ENCODE data around the gene AR.
"Not testable (repeated sequence)": the region's sequence is repeated elsewhere in the genome, so short reads cannot be mapped to it uniquely, and the experiment has no call there.

AR gene

DNA sequence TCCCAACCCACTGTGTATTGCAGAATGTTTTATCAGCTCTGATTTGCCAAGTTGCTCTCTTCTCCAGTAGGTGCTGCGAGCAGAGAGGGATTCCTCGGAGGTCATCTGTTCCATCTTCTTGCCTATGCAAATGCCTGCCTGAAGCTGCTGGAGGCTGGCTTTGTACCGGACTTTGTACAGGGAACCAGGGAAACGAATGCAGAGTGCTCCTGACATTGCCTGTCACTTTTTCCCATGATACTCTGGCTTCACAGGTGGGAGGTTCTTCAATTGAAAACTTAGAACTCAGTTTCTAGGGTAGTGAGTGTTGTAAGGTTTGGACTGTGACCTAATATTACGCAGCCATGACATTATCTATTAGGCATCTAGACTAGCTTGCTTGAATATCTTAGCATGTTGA, 24.9 kb downstream of the AR start:
- DNase-seq (ENCODE audit: low spot score) = no peak

DNA sequence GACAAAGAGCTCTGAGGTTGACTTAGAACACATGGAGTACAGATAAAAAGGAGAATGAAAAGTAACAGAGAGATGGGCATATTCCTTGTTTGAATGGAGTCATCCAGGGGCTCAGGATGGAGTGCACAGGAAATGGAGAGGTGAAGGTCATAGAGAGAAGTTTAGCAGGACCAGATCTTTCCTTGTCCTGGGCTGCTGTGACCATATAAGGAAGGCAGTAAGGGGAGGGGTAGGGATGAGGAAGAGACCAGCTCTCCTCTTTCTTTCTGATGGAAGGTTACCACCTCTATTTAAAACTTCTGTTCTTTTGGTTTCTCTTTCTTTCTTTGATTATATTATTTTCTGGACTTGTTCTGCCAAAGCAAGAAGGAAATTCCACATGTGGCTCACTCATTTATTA, 27.0 kb downstream of the AR start:
- DNase-seq (ENCODE audit: low spot score) = no peak

DNA sequence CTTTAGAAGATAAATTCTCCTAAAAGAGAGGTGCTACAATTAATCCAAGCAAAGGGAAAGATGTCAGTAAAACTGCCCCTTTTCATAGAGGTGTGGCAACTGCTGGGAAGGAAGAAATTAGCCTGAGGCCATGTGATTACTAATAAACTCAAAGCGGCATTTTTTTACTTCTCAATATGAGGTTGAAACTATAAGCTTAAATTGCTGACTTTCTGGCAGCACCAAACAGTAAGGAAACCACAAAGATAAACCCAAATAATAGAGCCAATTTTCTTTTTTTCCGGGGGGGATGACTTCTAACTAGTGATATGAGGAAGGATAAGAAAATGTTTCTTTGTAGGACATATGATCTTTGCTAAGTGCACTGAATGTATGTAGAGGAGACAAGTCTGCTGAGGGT, 30.9 kb downstream of the AR start:
- DNase-seq (ENCODE audit: low spot score) = no peak

DNA sequence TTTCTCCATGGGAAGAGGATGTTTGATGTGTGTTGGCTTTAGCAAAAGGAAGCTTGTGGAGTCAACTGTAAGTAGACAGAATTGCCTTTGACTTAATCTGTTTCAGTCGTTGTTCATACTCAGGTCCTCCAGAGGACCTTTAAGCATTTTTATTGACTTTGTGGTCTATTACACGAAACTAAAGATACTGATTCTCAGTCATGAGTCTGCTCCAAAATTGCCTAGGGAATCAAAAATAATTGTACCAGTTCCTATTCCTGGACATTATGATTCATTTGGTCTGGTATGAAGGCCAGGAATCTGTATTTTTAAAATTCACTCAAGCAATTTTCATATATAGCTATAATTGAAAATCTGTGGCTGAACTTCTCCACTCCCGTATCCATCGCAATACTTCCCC, 38.6 kb downstream of the AR start:
- no peak for DNase-seq (ENCODE audit: low spot score)

DNA sequence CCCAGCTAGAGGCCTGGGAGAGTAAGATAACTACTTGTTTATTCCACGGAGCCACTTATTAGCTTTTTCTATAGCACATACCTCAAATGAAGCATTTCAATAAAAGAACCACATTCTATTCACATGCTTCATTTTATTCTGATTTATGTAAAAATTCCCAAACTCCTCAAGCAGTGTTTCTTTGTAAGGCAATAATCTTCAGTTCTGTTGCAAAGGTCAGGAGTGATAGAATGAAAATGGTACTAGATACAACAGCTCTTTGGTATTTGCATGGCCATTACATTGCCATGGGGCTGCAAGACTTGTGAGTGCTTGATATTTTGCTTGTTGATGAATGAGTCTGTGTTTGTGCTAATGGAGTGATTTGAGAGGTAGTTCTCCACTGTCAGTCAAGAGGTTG, 39.4 kb downstream of the AR start:
- DNase-seq (ENCODE audit: low spot score) = no peak

DNA sequence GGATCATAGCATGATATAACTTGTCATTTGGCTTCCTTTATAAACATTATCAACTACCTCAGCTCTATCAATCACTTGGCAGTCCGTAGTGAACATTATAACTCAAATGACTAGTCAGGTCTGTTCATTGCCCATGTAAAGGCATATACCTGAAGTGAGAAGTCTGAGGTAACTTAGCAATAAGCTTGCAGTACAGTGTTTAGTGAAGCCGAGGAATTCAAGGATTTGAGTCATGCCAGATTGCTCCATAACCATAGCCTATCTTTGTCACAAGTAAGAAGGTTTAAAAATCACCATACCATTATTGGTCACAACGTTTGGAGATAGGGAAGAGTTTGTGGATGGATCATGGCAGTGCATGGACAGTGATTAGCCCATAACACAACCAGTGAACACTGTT, 41.6 kb downstream of the AR start:
- DNase-seq (ENCODE audit: low spot score) = no peak

DNA sequence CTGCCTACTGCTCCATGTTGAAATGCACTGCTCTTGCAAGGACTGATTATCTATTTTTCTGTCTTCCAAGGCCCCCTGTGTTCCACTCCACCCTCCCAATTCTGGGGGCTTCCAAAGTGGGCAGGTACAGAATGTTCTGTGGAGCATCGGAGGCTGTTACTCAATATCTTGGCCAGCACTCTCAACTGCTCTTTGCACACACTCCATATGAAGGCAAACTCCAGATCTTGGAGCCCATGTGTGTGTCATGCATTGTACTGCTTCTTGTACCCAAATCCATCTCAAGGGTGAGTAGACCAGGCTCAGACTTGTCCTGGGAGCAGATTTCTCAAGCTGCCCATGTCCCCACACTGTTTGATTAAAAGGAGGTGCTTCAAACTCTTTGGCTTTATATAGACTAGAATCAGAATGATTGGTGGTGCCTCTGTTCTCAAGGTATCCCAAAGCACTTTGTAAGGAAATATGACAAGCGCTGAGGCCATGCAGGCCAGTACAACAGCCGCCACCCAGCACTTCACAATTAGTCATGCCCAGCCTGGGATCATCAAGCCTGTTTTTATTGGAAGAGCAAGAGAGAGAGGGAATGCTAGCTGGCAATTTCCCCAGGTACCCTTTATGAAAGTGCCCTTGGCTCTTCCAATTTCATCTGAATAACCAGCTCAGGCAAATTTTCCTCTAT, 44.3 kb downstream of the AR start:
- DNase-seq (ENCODE audit: low spot score) = no peak

DNA sequence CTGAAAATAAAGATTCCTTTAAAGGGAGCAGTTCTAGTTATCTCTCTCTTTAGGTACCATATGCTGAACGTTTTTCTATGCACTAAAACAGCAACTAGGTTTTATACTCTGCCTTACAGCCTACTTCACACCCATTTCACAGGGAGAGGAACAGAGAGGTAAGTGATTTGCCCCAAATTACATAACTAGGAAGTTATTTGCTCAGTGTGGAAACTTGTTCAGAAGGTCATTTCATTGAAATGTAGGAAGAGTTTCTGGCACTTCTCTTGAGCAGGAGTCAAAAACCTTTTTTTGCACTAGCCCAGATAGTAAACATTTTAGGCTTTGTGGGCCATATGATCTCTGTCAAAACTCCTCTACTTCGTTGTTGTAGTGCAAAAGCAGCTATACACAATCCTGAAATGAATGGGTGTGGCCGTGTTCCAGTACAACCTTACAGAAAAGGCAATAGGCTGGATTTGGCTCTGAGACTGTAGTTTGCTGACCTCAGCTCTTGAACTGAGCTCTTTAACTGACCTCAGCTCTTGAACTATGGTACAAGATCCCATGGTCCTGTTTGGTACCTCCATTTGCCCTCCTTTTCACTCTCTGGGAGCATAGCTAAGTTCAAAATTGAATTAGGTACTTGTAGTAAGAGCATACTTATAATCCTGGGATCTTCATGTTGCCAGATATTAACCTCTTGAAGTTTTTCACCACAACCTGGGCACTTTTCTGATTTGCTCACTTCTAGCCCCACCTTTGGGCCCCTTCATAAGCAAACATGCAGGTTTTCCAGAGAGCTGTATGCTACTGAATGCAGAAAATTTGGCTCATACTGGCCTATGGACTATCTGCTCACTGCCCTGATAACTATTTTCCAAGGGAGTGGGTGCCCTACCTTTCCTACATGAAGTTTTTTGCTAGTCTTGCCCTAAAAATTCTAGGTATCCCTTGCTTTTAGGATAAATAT, 53.3 kb downstream of the AR start:
- DNase-seq (ENCODE audit: low spot score) = no peak

DNA sequence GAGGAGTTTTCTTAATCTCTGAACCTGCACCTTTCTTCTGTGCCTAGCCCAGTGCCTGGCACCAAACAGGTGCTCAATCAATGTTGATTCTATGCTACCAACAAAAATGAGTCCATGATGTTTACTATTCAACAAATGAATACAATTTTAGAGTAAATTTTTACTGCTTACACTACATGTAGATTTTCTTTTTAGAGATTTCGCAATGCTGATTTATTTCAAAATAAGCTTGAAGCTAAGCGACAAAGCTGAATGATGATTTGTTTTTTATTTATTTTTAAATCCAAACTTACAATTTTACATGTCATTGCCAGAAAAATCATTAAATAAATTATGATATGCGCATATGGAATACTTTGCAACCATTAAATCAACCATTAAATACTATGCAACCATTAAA, 55.7 kb downstream of the AR start:
- no peak for DNase-seq (ENCODE audit: low spot score)

DNA sequence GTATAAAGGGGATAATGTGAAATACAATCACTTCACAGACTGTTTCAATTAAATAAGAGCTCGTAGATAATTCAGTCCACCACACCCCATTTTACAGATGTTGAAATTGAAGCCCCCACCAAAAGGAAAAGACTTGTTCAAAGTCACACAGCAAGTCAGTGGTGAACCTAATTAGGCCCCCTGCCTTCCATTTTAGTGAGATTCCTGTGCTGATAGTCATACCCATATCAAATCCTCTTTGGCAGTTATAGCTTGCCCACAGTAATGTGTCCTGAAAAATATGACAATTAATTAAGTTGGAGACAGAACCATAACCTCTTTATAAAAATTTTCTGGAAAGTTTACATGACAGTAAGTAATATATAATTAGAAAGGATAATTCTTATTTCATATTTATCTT, 58.0 kb downstream of the AR start:
- no peak for DNase-seq (ENCODE audit: low spot score)

DNA sequence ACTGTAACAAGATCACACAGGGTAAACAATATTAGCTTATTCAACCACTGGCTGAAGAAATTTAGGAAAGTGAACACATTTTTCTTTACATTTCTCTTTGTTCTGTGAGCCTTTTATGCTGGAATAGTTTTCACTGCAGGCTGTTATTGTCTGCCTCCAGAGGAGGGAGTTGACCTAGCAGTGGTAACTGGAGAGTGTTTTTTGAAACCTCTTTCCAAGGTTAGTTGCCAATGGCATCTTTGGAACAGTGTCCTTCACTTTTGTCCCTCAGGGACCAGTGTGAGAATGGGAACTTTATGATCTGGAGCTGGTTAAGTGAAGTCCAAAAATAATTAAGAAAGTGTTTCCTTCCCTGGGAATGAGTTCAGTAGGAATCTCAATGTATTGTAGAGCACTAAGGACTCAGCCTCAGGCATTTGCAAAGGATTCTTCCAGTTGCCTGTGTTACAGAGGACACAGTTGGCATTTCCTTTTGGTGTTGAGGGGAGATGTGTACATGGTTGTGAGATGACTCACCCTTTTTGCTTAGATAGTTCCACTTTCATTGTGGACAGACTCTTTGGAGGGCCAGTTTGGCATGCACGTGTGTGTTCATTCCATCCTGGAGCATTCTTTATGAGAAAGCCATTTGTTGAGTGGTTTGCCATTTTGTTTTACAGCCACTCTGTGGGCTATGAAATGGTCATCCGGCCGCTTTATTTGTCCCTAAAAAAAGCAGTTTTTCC, 61.3 kb downstream of the AR start:
- DNase-seq (ENCODE audit: low spot score) = peak; percentile 39

DNA sequence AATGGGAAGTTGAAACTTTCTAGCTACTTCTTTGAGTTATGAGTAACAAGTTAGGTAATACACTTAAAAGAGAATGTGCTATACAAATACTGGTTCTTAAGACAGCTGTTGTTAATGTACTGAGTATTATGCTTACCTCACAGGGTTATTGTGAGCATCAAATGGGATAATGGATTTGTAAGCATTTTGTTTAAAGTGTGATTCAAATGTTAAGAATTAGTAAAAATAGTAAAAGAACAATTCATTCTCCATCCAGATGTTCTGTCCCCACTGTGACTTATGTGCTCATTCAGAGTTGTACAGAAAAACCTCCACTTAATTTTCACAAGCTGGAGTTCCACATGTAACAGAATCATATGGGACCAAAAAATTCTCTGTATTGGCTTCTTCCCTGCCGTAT, 63.6 kb downstream of the AR start:
- DNase-seq (ENCODE audit: low spot score) = no peak

DNA sequence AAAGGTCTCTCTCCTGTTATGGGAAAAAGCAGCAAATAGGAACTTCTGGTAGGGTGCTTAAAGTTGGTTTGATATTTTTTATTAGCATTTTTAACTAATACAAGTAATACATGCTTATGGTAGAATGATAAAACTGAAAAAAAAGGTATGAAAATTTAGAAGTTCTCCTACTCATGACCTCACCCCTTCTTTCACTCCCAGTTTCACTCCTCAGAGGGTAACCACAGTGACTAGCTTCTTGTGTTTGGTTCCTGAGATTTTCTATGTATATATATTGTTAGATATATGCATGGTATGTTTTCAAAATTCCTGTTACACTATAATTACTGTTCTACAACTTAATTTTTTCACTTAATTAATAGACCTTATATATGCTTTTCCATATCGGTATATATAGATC, 66.5 kb downstream of the AR start:
- no peak for DNase-seq (ENCODE audit: low spot score)

DNA sequence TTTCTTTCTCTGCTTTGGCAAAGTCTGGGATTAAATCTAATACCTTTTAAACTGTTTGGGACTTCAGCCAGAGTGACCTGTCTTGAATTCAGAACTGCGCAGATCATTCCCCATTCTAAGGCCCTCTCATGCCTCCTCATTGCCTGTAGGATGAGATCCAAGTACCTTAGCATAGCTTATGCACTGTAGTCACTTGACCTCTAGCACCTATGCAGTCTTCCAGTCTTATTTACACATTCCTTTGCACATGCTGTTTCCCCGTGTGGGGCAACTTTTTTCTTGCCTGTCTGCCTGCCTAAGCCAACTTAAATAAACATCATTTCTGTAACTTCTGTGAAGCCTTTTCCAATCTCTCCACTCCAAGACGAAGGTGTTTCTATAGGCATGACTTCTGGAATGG, 68.4 kb downstream of the AR start:
- no peak for DNase-seq (ENCODE audit: low spot score)

DNA sequence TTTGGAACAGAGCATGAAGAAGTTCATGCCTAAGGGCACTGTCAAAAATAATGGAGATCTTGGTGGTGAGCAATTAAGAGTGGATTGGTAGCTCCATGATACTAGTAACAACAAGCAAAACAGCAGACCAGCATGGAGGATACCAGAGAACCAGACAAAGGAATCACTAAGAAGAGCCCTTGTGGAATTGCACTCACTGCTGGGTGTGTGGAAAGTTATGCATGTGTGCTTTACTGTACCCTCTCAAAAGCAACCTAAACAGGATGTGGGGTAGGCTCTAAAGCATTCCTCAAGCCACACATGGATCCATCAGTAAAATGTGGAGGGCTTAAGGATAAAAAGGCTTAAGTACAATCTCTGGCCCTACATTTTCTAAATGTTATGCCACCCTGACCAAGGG, 69.5 kb downstream of the AR start:
- DNase-seq (ENCODE audit: low spot score) = no peak

DNA sequence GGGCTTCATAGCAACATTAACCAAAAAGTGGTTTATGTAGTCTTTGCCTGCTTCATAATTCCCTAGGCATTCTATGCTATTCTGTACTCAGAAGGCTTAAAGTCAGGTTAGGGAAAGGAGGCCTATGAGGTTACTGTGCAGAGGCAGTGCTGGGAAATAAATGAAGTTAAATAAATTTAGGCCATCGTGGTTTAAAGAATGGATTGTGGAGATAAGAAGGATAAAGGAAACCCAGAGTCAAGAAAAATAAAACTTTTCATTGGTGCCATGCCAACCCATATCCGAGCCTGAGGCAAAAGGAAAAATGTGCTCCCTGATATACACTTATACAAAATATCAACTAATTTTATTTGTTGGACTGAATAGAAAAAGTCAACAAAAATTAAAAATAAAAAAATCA, 70.2 kb downstream of the AR start:
- DNase-seq (ENCODE audit: low spot score) = no peak

DNA sequence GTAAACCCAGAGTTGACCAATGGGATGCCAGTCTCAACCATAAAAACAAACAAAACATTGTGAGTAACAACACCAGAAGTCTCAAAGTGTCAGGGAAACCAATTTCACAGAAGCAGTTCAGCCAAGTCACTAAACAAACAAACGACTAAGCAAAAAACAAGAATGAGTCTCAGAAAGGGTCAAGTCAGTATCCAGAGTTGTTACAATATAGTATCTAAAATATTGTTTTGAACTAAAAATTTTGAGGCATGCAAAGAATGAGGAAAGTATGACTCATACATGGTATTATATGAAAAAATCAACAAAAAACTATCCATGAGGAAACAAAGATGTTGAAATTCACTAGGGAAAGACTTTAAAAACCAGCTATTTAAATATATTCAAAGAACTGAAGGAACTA, 70.6 kb downstream of the AR start:
- no peak for DNase-seq (ENCODE audit: low spot score)

DNA sequence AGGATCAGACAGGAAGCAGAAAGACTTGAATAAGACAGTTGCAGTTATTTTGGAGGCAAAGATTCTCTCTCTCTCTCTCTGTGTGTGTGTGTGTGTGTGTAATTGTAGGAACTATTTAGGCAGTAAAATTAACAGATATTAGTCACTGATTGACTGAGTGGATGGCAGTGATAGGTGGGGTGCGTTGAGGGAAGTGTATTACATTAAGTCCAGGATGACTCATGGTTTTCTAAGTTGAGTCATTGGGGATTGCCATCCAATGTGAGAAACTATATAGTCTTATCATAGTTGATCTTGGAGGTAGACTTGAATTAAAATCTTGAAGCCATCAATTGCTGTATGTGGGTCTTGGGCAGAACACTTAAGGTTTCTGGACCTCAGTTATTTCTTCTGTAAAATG, 75.4 kb downstream of the AR start:
- peak; percentile 18 for DNase-seq (ENCODE audit: low spot score)

DNA sequence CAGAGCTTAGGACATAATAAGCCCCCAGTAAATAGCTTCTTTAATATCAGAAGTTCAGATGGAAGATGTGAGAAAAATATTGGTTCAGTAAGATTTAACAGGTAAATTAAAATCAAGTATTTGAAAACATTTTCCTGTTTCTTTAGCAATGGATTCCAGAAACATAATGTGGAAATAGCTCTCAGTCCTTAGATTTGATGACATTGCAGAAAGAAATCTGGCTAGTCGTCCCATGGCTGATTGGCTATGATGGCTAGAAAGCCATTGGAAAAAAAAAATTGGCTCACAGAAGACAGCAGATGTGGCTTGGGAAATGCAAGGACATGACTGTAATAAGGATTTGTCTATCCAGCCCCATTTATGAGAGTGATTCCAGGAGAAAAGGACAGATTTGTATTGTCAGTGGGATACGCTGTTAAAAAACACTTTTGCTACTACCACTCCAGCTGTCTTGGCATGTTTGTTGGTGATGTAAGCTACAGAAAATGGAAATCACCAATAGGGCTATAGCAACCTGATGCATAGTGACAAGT, 78.3 kb downstream of the AR start:
- no peak for DNase-seq (ENCODE audit: low spot score)

DNA sequence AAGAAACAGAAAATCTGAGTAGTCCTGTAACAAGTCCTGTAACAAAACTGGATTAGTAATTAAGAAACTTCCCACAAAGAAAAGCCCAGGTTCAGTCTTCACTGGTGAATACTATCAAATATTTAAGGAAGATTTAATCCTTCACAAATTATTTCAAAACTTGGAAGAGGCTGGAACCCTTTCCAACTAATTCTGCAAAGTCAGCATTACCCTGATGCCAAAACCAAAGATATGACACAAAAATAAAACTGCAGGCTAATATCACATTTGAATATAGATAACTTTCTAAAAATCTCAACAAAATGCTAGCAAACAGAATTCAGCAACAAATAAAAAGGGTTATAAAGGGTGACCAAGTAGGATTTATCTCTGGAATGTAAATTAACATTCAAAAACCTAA, 80.5 kb downstream of the AR start:
- DNase-seq (ENCODE audit: low spot score) = no peak

DNA sequence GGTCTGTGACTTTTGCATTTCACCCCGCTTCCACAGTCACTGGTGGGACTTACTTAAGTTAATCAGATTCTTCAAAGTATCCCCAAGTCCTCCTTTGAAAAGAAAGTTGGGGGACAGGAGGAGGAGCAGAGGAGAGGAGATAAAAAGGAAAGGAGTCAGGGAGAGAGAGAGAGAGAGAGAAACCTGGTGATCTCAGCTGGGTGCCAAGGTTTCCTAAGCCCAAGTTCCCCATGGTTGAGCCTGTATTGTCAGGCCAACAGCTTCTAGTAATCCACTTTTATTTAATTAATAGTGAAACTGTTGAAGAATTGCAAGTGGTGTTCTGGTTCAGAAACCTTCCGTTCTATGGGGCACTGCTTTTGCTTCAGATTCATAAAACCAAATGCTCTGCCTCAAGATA, 91.6 kb downstream of the AR start:
- DNase-seq (ENCODE audit: low spot score) = no peak

DNA sequence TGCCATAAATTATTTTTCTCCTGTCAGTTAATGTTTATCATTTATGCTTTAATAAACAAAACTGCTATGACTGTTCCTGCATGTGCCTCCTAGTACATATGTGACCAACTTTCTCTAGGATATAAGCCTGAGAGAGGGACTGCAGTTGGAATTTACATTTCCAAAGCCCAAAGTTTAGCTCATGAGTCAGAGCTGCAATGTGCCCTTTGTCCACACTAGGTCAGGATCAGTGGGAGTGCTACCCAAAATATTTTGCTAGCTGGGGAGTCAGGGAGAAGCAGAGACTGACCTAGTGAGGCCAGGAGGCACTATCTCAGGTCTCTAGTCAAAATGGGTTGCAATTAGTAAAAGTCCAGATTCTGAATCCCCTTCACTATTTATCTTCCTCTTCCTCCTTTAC, 92.7 kb downstream of the AR start:
- peak; percentile 27 for DNase-seq (ENCODE audit: low spot score)

DNA sequence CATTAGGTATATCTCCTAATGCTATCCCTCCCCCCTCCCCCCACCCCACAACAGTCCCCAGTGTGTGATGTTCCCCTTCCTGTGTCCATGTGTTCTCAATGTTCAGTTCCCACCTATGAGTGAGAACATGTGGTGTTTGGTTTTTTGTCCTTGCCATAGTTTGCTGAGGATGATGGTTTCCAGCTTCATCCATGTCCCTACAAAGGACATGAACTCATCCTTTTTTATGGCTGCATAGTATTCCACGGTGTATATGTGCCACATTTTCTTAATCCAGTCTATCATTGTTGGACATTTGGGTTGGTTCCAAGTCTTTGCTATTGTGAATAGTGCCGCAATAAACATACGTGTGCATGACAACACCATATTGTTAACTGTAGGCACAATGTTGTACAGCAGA, 93.5 kb downstream of the AR start:
- DNase-seq (ENCODE audit: low spot score) = not testable (repeated sequence)
